PC-9 (cell line): Measurements from ENCODE around the gene EML2. TPM values are rescaled to one million over a fixed set of nuclear protein-coding genes. Genes with fewer than 3 reads are reported as not detected.

ENCODE experiments used
- BruUV-seq: library from RNA; stranded (reverse); fragments of 400-500 nt; replicated peaks from 2 replicates; lab custom pipeline; 2021; lab: Mats Ljungman, UMichigan
- CTCF ChIA-PET: fragments of 300-600 bp; sonication (Branson Sonifier 250); formaldehyde crosslinking; loops from one replicate; lab custom pipeline; 2022; ENCODE audit warnings: antibody characterized with exemption; lab: Charles Lee
- POLR2A ChIA-PET: fragments of 300-600 bp; sonication (Branson Sonifier 250); formaldehyde crosslinking; loops from one replicate; lab custom pipeline; 2022; ENCODE audit warnings: antibody characterized with exemption; ENCODE audit not compliant: unreplicated experiment; lab: Charles Lee
- DNase-seq, 2 experiments: peaks; one replicate each; pipeline versions ENCODE4 v3.0.0 to v3.0.0-alpha.2; 2015 to 2022; ENCODE audit warnings: mixed read lengths in 1 of 2
- H2AFZ ChIP-seq: fragments of 200-600 bp; sonication (generic); 2 replicates; pipeline ENCODE4 v1.8.1; 2017; ENCODE audit warnings: antibody characterized with exemption
- H3F3A ChIP-seq: fragments of 200-600 bp; sonication (generic); 2 replicates; pipeline ENCODE4 v1.8.1; 2017; ENCODE audit warnings: antibody characterized with exemption, mild to moderate bottlenecking, low read depth; ENCODE audit not compliant: insufficient read depth
- H3K27ac ChIP-seq: fragments of 200-600 bp; sonication (generic); 2 replicates; pipeline ENCODE4 v1.6.1; 2016; ENCODE audit warnings: mixed run types
- H3K27me3 ChIP-seq: fragments of 200-600 bp; sonication (generic); 2 replicates; pipeline ENCODE4 v1.6.1; 2016; ENCODE audit warnings: low read depth, mixed run types; ENCODE audit not compliant: insufficient read depth
- H3K36me3 ChIP-seq: fragments of 200-600 bp; sonication (generic); 2 replicates; pipeline ENCODE4 v1.6.1; 2016; ENCODE audit warnings: low read depth, mixed run types
- H3K4me1 ChIP-seq: fragments of 200-600 bp; sonication (generic); replicated peaks from 2 replicates; pipeline ENCODE4 v1.6.1; 2016; ENCODE audit warnings: mixed run types; ENCODE audit not compliant: insufficient read depth
- H3K4me2 ChIP-seq: fragments of 200-600 bp; sonication (generic); 2 replicates; pipeline ENCODE4 v1.6.1; 2017; ENCODE audit warnings: mixed run types
- H3K4me3 ChIP-seq: fragments of 200-600 bp; sonication (generic); 2 replicates; pipeline ENCODE4 v1.6.1; 2016; ENCODE audit warnings: mixed run types
- H3K79me2 ChIP-seq: fragments of 200-600 bp; sonication (generic); 2 replicates; pipeline ENCODE4 v1.6.1; 2017; ENCODE audit warnings: low read depth, mixed run types
- H3K9me2 ChIP-seq: fragments of 200-600 bp; sonication (generic); 2 replicates; pipeline ENCODE4 v1.8.1; 2017; ENCODE audit warnings: mild to moderate bottlenecking; ENCODE audit not compliant: insufficient read depth
- H3K9me3 ChIP-seq: fragments of 200-600 bp; sonication (generic); 2 replicates; pipeline ENCODE4 v1.8.1; 2016; ENCODE audit warnings: low read depth; ENCODE audit not compliant: insufficient read depth
- H4K20me1 ChIP-seq: fragments of 200-600 bp; sonication (generic); 2 replicates; pipeline ENCODE4 v1.8.1; 2017; ENCODE audit not compliant: insufficient read depth
- CTCF ChIP-seq: fragments of 200-600 bp; sonication (generic); conservative IDR thresholded peaks from 2 replicates; pipeline ENCODE4 v1.6.1; 2017; ENCODE audit warnings: mixed run types, antibody characterized with exemption, mild to moderate bottlenecking, moderate library complexity
- EZH2 ChIP-seq: fragments of 200-600 bp; sonication (generic); IDR thresholded peaks from 2 replicates; pipeline ENCODE4 v1.8.0; 2017; ENCODE audit warnings: antibody characterized with exemption, low read depth
- intact Hi-C: fragments of 100-400 bp; cut with micrococcal nuclease; formaldehyde crosslinking; loops from one replicate; pipeline ENCODE4 v1.10.0; 2022; ENCODE audit not compliant: unreplicated experiment
- total RNA-seq: library from RNA; stranded (reverse); gene quantifications from 2 replicates; pipeline ENCODE4 v1.2.3, GENCODE V29; 2021

EML2 gene
- total RNA-seq, 1 experiment from 2014 or later: 61.7 TPM

GRCh38 chr19:45574526-45574925 is 64.7 kb downstream of the EML2 start:
- Histone ChIP-seq H3K4me2 (no peak overlapping the region), H2AFZ (no peak overlapping the region), H3K9me3 (no peaks in the 10 kb centered on the region), H4K20me1 (no peaks in the 10 kb centered on the region), H3K36me3 (no peaks in the 10 kb centered on the region), H3K27me3 (no peaks in the 10 kb centered on the region), H3K4me3 (no peak overlapping the region), H3K9me2 (no peaks in the 10 kb centered on the region), H3K27ac (peak overlapping the region; percentile 94; the same call in 1 of the 2 replicates), H3K4me1 (peaks cover 61% of the 10 kb centered on the region), H3K79me2 (peaks cover 64% of the 10 kb centered on the region), H3F3A (peaks cover 60% of the 10 kb centered on the region)
- TF ChIP-seq EZH2: no peak
- CTCF ChIA-PET: no interaction called here
- no TSS peak for BruUV-seq
- no peak for DNase-seq
- POLR2A ChIA-PET: interaction anchor here (0.5 kb wide), 1 partner anchor 10 kb away, joined by 4 read pairs; no protein-coding TSS in a partner anchor
- intact Hi-C loops: no loop called here

GRCh38 chr19:45571457-45572220 is 67.6 kb downstream of the EML2 start:
- intact Hi-C loops: no loop called here
- POLR2A ChIA-PET: interaction anchor here (0.7 kb wide), 1 partner anchor 743 kb away, joined by 3 read pairs; no protein-coding TSS in a partner anchor
- Histone ChIP-seq H3K27me3 (no peaks in the 10 kb centered on the region), H3K4me2 (no peak overlapping the region), H3K27ac (no peak overlapping the region), H3F3A (peaks cover 62% of the 10 kb centered on the region), H4K20me1 (no peaks in the 10 kb centered on the region), H3K4me1 (peaks cover 59% of the 10 kb centered on the region), H3K36me3 (no peaks in the 10 kb centered on the region), H2AFZ (no peak overlapping the region), H3K79me2 (peaks cover 79% of the 10 kb centered on the region), H3K9me2 (no peaks in the 10 kb centered on the region), H3K9me3 (no peaks in the 10 kb centered on the region), H3K4me3 (no peak overlapping the region)
- TF ChIP-seq CTCF (no peak), EZH2 (no peak)
- BruUV-seq: no TSS peak
- CTCF ChIA-PET: no interaction called here
- no peak for DNase-seq

GRCh38 chr19:45569619-45570421 is 69.4 kb downstream of the EML2 start:
- Histone ChIP-seq H3F3A (peaks cover 47% of the 10 kb centered on the region), H3K79me2 (peaks cover 75% of the 10 kb centered on the region), H2AFZ (no peak overlapping the region), H3K27me3 (no peaks in the 10 kb centered on the region), H3K4me2 (peak overlapping the region; percentile 20; the same call in 1 of the 2 replicates), H3K9me3 (no peaks in the 10 kb centered on the region), H3K9me2 (no peaks in the 10 kb centered on the region), H3K4me1 (peaks cover 41% of the 10 kb centered on the region), H3K4me3 (no peak overlapping the region), H4K20me1 (no peaks in the 10 kb centered on the region), H3K27ac (peak overlapping the region; percentile 75), H3K36me3 (no peaks in the 10 kb centered on the region)
- intact Hi-C loops: loop anchor here (1.0 kb wide), 1 partner anchor 47 kb away; no protein-coding TSS in a partner anchor
- ChIA-PET CTCF (no interaction called here), POLR2A (interaction anchor here (0.7 kb wide), 1 partner anchor 118 kb away, joined by 7 read pairs; no protein-coding TSS in a partner anchor)
- no TSS peak for BruUV-seq
- TF ChIP-seq EZH2 (no peak), CTCF (peak; percentile 93)
- DNase-seq: peak; percentile 38 to 67
